ENCODE data around the gene PLXNA4. TPM values are rescaled to one million over a fixed set of nuclear protein-coding genes. Genes with fewer than 3 reads are reported as not detected.

The PLXNA4 gene
- total and polyA plus RNA-seq, 9 of the 15 experiments (the other 6 are each of a cell fraction or from before 2014, with no cell fraction given) = under 0.01 to 0.09 TPM; not detected in 7

- H3K9me3 ChIP-seq (replicated peaks; ENCODE audit: control insufficient read depth, insufficient read depth, low read depth, low read length) = no peaks in the 10 kb centered on the region
- no peaks in the 10 kb centered on the region for H3K79me2 ChIP-seq (ENCODE audit: control insufficient read depth, insufficient read depth, low read length)
- no peaks in the 10 kb centered on the region; a peak in 1 of 5 replicates for H3K4me1 ChIP-seq (replicated peaks in 1 of 2; ENCODE audit: control insufficient read depth in 2 of 2, insufficient read depth in 2 of 2, low read length in 2 of 2)
- intact Hi-C loops (cut with micrococcal nuclease) = no loop called here
- TF ChIP-seq HCFC1 (IDR thresholded peaks at IDR 0.05; ENCODE audit: low read depth, low read length) (no peak), MYBL2 (IDR thresholded peaks at IDR 0.05; ENCODE audit: low read depth) (no peak), MYBL2 (CRISPR knock-in tag; IDR thresholded peaks at IDR 0.05; ENCODE audit: borderline replicate concordance) (no peak)
- no peak overlapping the region for H2AFZ ChIP-seq (ENCODE audit: low read depth, low read length)
- no peak for ATAC-seq
- no peak overlapping the region for H3K27ac ChIP-seq (ENCODE audit: extremely low read depth, low read depth, low read length)
- POLR2A ChIA-PET = interaction anchor here (0.6 to 1.0 kb wide), 2 partner anchors 20 to 332 kb away, joined by 3 to 4 read pairs; no protein-coding TSS in a partner anchor
- H3K36me3 ChIP-seq (ENCODE audit: control insufficient read depth, insufficient read depth, low read length) = no peaks in the 10 kb centered on the region
- no peaks in the 10 kb centered on the region for H4K20me1 ChIP-seq (replicated peaks; ENCODE audit: control insufficient read depth, insufficient read depth, low read length)
- no peaks in the 10 kb centered on the region for H3K9me1 ChIP-seq (ENCODE audit: control insufficient read depth, insufficient read depth, low read length)
- no peak for FAIRE-seq
- no peak overlapping the region for H3K9ac ChIP-seq (ENCODE audit: insufficient read depth in 1 of 2, low read depth in 2 of 2, low read length in 2 of 2)
- no peak for DNase-seq (ENCODE audit: extremely low read depth in 1 of 4, low spot score in 3 of 4)
- no peak overlapping the region for H3K4me3 ChIP-seq
- peaks cover 0 to 16% of the 10 kb centered on the region in 2 experiments; a peak in 3 of 5 replicates for H3K27me3 ChIP-seq (ENCODE audit: control insufficient read depth in 2 of 2, insufficient read depth in 2 of 2, low read length in 2 of 2)
- WGBS (ENCODE audit: insufficient coverage, low coverage, missing lambda C conversion rate) = 0% methylated on average over 3 of the region's 3 CpGs
- CTCF ChIA-PET (ENCODE audit: low intra/inter-chr PET ratio) = no interaction called here
- H3K4me2 ChIP-seq (ENCODE audit: insufficient read depth, low read length) = no peak overlapping the region
- in situ Hi-C loops (cut with MboI) = no loop called here
- no TSS peak for BruUV-seq (replicated peaks)
Observed at GRCh38 chr7:132103718-132104117, 472.6 kb downstream of the PLXNA4 start.

- H3K4me2 ChIP-seq (ENCODE audit: insufficient read depth, low read length) = no peak overlapping the region
- CTCF ChIA-PET (ENCODE audit: low intra/inter-chr PET ratio) = no interaction called here
- in situ Hi-C loops (cut with MboI) (no loop called here), intact Hi-C loops (cut with micrococcal nuclease) (no loop called here)
- H3K4me3 ChIP-seq = no peak overlapping the region
- no peak overlapping the region for H3K9ac ChIP-seq (ENCODE audit: insufficient read depth in 1 of 2, low read depth in 2 of 2, low read length in 2 of 2)
- H4K20me1 ChIP-seq (replicated peaks; ENCODE audit: control insufficient read depth, insufficient read depth, low read length) = no peaks in the 10 kb centered on the region
- H3K79me2 ChIP-seq (ENCODE audit: control insufficient read depth, insufficient read depth, low read length) = no peaks in the 10 kb centered on the region
- POLR2A ChIA-PET = interaction anchor here (0.6 kb wide), 1 partner anchor 130 kb away, joined by 3 read pairs; no protein-coding TSS in a partner anchor
- DNase-seq (ENCODE audit: extremely low read depth in 1 of 4, low spot score in 3 of 4) (no peak), FAIRE-seq (no peak), ATAC-seq (no peak)
- H3K36me3 ChIP-seq (ENCODE audit: control insufficient read depth, insufficient read depth, low read length) = no peaks in the 10 kb centered on the region
- no peaks in the 10 kb centered on the region for H3K9me1 ChIP-seq (ENCODE audit: control insufficient read depth, insufficient read depth, low read length)
- no peaks in the 10 kb centered on the region for H3K9me3 ChIP-seq (replicated peaks; ENCODE audit: control insufficient read depth, insufficient read depth, low read depth, low read length)
- WGBS (ENCODE audit: insufficient coverage, low coverage, missing lambda C conversion rate) = under 1% methylated on average over 10 of the region's 10 CpGs
- no peaks in the 10 kb centered on the region; a peak in 1 of 5 replicates for H3K4me1 ChIP-seq (replicated peaks in 1 of 2; ENCODE audit: control insufficient read depth in 2 of 2, insufficient read depth in 2 of 2, low read length in 2 of 2)
- peaks cover 0 to 16% of the 10 kb centered on the region in 2 experiments; a peak in 2 of 5 replicates for H3K27me3 ChIP-seq (ENCODE audit: control insufficient read depth in 2 of 2, insufficient read depth in 2 of 2, low read length in 2 of 2)
- H3K27ac ChIP-seq (ENCODE audit: extremely low read depth, low read depth, low read length) = no peak overlapping the region
- no peak overlapping the region for H2AFZ ChIP-seq (ENCODE audit: low read depth, low read length)
- BruUV-seq (replicated peaks) = no TSS peak
- TF ChIP-seq CBFA2T3 (IDR thresholded peaks at IDR 0.05) = no peak
- no peak for TF ChIP-seq FIP1L1 (IDR thresholded peaks at IDR 0.05; ENCODE audit: low read depth, low read length, poor library complexity, severe bottlenecking)
- no peak for TF ChIP-seq NR0B1 (IDR thresholded peaks at IDR 0.05; ENCODE audit: partially characterized antibody)
- TF ChIP-seq NFE2L1 (tag; IDR thresholded peaks at IDR 0.05; ENCODE audit: borderline replicate concordance, low read depth) = no peak
- TF ChIP-seq HMG20A (CRISPR knock-in tag; conservative IDR thresholded peaks at IDR 0.05) = no peak
- TF ChIP-seq CBX2 (IDR thresholded peaks at IDR 0.05; ENCODE audit: insufficient read depth, low read length, poor library complexity, severe bottlenecking) = no peak
- no peak for TF ChIP-seq ZBTB9 (CRISPR knock-in tag; IDR thresholded peaks at IDR 0.05)
- TF ChIP-seq ZNF23 (CRISPR knock-in tag; IDR thresholded peaks at IDR 0.05) = no peak
- TF ChIP-seq GMEB1 (CRISPR knock-in tag; IDR thresholded peaks at IDR 0.05) = no peak
Observed at GRCh38 chr7:132102942-132103341, 473.3 kb downstream of the PLXNA4 start.
